GM13977 (cell line): Measurements from ENCODE around the gene RAB9A.

Experiments used
- DNase-seq: peaks from one replicate; pipeline ENCODE4 v3.0.0; 2012; ENCODE audit warnings: low spot score
- in situ Hi-C: fragments of 300-500 bp; cut with MboI; formaldehyde crosslinking; loops from one replicate; pipeline ENCODE4 v1.12.0; 2022; ENCODE audit warnings: low sequenced_read_pairs, low pct_unique_long_range_greater_than_20kb, mixed read lengths, inconsistent platforms; ENCODE audit not compliant: unreplicated experiment
- TF ChIP-seq, protein P1 (sequence below): IDR thresholded peaks from 2 replicates; pipeline ENCODE4 v1.5.1; 2012; ENCODE audit warnings: mild to moderate bottlenecking, control low read depth; ENCODE audit not compliant: insufficient read depth; ENCODE audit errors: extremely low read depth, missing control alignments

The RAB9A gene

DNA sequence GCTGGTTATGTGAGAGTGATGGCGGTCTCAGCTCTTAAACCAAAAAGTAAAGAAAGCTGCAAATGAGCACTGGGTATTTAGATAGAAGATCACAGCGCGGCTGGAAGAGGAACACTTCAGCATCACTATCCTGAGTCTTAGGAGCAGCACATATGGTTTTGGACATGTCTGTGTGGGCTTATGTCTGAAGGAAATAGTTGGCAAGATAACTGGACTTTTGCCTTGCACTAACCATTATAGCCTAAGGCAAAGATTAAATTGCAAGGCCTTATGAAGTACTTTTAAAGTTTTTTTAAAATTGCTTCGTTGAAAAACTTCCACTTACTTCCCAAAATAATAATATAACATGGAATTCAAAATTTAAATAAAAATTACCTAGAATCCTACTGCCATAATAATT is 4.6 kb upstream of the RAB9A start:
- TF ChIP-seq, protein P1, sequence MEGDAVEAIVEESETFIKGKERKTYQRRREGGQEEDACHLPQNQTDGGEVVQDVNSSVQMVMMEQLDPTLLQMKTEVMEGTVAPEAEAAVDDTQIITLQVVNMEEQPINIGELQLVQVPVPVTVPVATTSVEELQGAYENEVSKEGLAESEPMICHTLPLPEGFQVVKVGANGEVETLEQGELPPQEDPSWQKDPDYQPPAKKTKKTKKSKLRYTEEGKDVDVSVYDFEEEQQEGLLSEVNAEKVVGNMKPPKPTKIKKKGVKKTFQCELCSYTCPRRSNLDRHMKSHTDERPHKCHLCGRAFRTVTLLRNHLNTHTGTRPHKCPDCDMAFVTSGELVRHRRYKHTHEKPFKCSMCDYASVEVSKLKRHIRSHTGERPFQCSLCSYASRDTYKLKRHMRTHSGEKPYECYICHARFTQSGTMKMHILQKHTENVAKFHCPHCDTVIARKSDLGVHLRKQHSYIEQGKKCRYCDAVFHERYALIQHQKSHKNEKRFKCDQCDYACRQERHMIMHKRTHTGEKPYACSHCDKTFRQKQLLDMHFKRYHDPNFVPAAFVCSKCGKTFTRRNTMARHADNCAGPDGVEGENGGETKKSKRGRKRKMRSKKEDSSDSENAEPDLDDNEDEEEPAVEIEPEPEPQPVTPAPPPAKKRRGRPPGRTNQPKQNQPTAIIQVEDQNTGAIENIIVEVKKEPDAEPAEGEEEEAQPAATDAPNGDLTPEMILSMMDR: no peak
- in situ Hi-C loops: loop anchor here (25.0 kb wide), 2 partner anchors 97 to 697 kb away; partner anchors contain the start of gene TMSB4X
- no peak for DNase-seq

DNA sequence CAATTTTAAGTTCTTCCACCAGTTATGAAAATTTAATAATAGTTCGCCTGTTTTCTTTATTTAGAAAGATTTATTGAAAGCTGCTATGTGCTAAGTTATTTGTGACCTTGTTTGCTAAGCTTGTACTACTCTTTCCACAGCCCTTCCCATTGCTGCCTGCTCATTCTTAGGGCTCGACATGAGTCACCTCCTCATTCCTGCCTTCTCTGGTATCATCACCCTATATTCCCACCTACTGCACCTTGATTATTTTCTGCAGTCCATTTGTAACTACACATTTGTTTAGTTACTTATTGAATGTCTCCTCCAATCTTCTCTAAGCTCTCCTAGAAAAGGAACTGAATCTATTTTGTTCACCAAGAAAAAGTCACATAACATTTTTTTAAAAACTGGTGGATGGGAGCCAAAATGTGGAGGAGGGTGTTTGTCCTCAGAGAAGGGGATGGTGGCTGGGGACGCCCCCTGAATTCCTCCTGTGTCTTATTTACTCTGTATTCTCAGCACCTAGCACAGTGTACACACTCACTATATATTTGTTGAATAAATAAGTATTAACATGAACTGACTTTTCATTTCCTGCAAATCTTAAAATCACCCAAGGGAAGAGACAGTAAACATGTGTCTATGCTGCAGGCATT is 3.7 kb upstream of the RAB9A start:
- TF ChIP-seq, protein P1: no peak
- no peak for DNase-seq
- in situ Hi-C loops: loop anchor here (25.0 kb wide), 2 partner anchors 98 to 698 kb away; partner anchors contain the start of gene TMSB4X

DNA sequence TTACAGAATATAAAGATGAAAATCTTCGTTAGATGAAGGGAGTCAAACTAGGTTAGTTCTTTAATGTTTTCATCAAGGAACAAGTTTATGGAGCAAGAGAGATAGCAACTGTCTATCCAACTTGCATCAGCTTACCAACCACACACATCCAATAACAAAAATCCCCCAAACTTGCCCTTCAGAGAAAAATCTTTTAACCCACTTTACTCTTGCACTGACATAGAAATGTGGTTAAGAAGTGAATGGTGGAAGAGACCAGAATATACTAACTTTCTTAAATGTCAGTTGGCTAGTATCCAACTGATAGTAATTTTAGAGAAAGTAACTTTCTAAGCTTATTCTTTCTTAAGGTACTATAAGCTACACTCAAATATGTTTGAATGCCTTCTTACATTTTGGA is 1.7 kb upstream of the RAB9A start:
- in situ Hi-C loops: loop anchor here (25.0 kb wide), 2 partner anchors 100 to 700 kb away; partner anchors contain the start of gene TMSB4X
- no peak for DNase-seq
- TF ChIP-seq, protein P1: no peak

DNA sequence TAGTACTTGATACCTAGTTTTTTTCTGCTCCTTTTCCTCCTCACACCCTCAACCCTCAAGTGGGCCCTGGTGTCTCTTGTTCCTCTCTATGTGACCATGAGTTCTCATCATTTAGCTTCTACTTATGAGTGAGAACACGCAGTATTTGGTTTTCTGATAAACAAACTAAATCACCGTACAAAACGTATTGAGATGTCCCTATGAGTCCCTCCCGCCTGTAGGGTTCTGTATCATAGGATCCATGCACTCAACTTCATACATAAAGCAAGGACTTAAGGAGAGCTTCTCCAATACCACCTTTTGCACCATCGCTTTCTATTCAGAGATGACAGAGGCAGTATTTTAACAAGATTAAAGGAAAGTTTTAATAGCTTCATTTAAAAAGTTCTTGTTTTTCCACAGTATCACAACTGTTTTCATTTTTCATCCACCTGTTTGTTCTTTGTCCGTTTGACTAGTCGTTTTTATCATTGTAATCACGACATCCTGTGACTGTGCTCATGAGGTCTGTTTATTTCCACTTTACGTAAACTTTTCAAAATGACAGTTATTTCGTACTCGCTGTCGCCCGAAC is 457 bp upstream of the RAB9A start:
- DNase-seq: no peak
- TF ChIP-seq, protein P1: no peak
- in situ Hi-C loops: loop anchor here (25.0 kb wide), 2 partner anchors 101 to 701 kb away; partner anchors contain the start of gene TMSB4X

DNA sequence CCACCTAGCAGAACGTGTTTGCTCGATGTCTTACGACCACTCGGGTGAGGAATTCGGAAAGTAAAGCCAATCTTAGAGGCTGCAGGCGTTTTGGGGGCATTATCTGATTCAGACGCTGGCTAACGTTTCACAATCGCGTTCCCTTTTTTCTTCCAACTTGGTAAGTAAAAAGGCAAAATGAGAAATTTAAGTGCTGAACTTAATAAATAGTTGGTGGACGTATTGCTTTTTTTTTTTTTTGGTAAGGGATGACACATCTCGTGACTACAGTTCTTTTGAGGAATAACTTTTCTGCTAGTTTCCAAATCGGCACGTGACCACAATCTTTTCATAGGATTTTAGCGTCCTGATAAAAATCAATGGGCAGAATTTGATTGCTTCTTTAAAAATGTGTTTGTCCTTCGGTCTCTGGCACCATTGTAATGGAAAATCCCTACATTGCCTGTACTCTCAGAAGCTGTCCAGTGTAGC is 848 bp downstream of the RAB9A start:
- in situ Hi-C loops: loop anchor here (25.0 kb wide), 2 partner anchors 102 to 702 kb away; partner anchors contain the start of gene TMSB4X
- TF ChIP-seq, protein P1: no peak
- no peak for DNase-seq

DNA sequence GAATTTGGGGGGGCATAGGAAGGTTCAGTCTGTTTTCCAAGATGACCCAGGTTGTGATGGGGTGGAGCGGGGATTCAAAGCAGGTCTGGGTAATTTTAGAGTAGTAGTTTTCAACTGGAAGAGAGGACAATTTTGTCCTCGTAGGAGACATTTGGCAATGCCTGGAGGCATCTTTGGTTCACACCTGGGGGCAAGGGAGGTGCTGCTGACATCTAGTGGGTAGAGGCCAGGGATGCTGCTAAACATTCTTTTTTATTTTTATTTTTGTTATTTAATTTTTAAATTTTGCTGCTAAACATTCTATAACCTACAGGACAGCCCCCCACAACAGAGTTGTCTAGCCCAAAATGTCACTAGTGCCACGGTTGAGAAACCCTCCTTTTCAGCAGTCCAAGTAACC is 1.9 kb downstream of the RAB9A start:
- DNase-seq: no peak

More for the DNA sequence above, 1.9 kb downstream of the RAB9A start:
- TF ChIP-seq, protein P1: peak; percentile 42
- in situ Hi-C loops: loop anchor here (25.0 kb wide), 2 partner anchors 104 to 704 kb away; partner anchors contain the start of gene TMSB4X
